ENCODE measurements around the gene PIH1D2. TPM values are rescaled to one million over a fixed set of nuclear protein-coding genes. Genes with fewer than 3 reads are reported as not detected.
"Not testable (repeated sequence)": the region's sequence is repeated elsewhere in the genome, so short reads cannot be mapped to it uniquely, and the experiment has no call there.

The PIH1D2 gene
- total and polyA plus RNA-seq, 8 donors: 0.69 to 1.5 (median 1.1) TPM

DNA sequence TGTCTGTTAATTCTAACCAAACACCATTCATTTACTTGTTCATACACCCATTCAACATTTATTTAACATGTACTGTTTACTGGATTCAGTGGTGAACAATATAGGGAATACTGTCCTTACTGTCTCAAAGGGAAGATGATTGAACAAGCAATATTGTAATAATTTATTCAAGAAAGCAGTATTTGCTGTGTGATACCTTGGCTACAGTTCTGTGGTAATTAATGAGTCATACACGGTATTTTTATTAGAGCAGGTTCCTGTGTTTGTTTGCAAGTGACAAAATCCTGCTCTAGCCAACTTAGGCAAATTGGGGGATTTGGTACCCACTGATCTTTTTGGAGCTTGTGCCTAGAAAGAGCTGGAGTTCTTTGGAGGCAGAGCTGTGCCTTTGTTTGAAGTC lies 15.7 kb downstream of the PIH1D2 start:
- intact Hi-C loops (cut with DNase I): no loop called here
- H3K36me3 ChIP-seq: peaks cover 0 to 28% (median 0%) of the 10 kb centered on the region in 3 donors
- FAIRE-seq (no peak), DNase-seq (no peak), ATAC-seq (no peak)
- H3K4me3 ChIP-seq: no peak overlapping the region
- WGBS, 2 donors: 22 to 44% methylated on average over 1 of the region's 1 CpG
- no peaks in the 10 kb centered on the region for H3K27me3 ChIP-seq
- no peak overlapping the region for H3K27ac ChIP-seq
- H3K9me3 ChIP-seq: no peaks in the 10 kb centered on the region
- H3K4me1 ChIP-seq: no peaks in the 10 kb centered on the region
- no peak for TF ChIP-seq CTCF (IDR thresholded peaks at IDR 0.05)

GRCh38 chr11:112057170-112057569 lies 16.6 kb downstream of the PIH1D2 start:
- H3K36me3 ChIP-seq: peaks cover 0 to 31% (median 0%) of the 10 kb centered on the region in 3 donors

GRCh38 chr11:112051768-112052167 lies 22.0 kb downstream of the PIH1D2 start:
- 84 to 94% methylated on average over 3 of the region's 3 CpGs for WGBS, 2 donors
- DNase-seq (no peak), FAIRE-seq (no peak), ATAC-seq (no peak)
- TF ChIP-seq CTCF (IDR thresholded peaks at IDR 0.05): no peak
- Histone ChIP-seq H3K36me3 (peaks cover 0 to 25% (median 0%) of the 10 kb centered on the region in 3 donors), H3K4me1 (no peaks in the 10 kb centered on the region), H3K9me3 (no peaks in the 10 kb centered on the region), H3K27me3 (no peaks in the 10 kb centered on the region), H3K27ac (no peak overlapping the region), H3K4me3 (no peak overlapping the region)
- intact Hi-C loops (cut with DNase I): no loop called here

More at GRCh38 chr11:112057170-112057569, 16.6 kb downstream of the PIH1D2 start:
- H3K4me3 ChIP-seq: no peak overlapping the region
- intact Hi-C loops (cut with DNase I): no loop called here
- FAIRE-seq (no peak), ATAC-seq (no peak), DNase-seq (no peak)
- WGBS, 2 donors: 73 to 86% methylated on average over 4 of the region's 4 CpGs
- H3K27ac ChIP-seq: no peak overlapping the region
- TF ChIP-seq CTCF (IDR thresholded peaks at IDR 0.05): no peak
- no peaks in the 10 kb centered on the region for H3K4me1 ChIP-seq
- no peaks in the 10 kb centered on the region for H3K9me3 ChIP-seq
- no peaks in the 10 kb centered on the region for H3K27me3 ChIP-seq

GRCh38 chr11:112050721-112051120 lies 23.1 kb downstream of the PIH1D2 start:
- intact Hi-C loops (cut with DNase I): no loop called here
- ATAC-seq: no peak
- H3K27ac ChIP-seq: no peak overlapping the region
- WGBS, 2 donors: 87 to 89% methylated on average over 3 of the region's 3 CpGs
- H3K4me1 ChIP-seq: no peaks in the 10 kb centered on the region
- no peak for TF ChIP-seq CTCF (IDR thresholded peaks at IDR 0.05)
- no peak for DNase-seq
- no peak for FAIRE-seq
- H3K36me3 ChIP-seq: peaks cover 0 to 27% (median 0%) of the 10 kb centered on the region in 3 donors
- no peaks in the 10 kb centered on the region for H3K27me3 ChIP-seq
- no peak overlapping the region for H3K4me3 ChIP-seq
- no peaks in the 10 kb centered on the region for H3K9me3 ChIP-seq

GRCh38 chr11:112049777-112050176 lies 24.0 kb downstream of the PIH1D2 start:
- Histone ChIP-seq H3K27ac (no peak overlapping the region), H3K9me3 (no peaks in the 10 kb centered on the region), H3K27me3 (no peaks in the 10 kb centered on the region), H3K36me3 (peaks cover 0 to 35% (median 0%) of the 10 kb centered on the region in 3 donors), H3K4me3 (no peak overlapping the region), H3K4me1 (no peaks in the 10 kb centered on the region)
- no peak for FAIRE-seq
- ATAC-seq: no peak
- intact Hi-C loops (cut with DNase I): no loop called here
- WGBS, 2 donors: 49 to 50% methylated on average over 2 of the region's 2 CpGs
- TF ChIP-seq CTCF (IDR thresholded peaks at IDR 0.05): no peak
- DNase-seq: no peak

DNA sequence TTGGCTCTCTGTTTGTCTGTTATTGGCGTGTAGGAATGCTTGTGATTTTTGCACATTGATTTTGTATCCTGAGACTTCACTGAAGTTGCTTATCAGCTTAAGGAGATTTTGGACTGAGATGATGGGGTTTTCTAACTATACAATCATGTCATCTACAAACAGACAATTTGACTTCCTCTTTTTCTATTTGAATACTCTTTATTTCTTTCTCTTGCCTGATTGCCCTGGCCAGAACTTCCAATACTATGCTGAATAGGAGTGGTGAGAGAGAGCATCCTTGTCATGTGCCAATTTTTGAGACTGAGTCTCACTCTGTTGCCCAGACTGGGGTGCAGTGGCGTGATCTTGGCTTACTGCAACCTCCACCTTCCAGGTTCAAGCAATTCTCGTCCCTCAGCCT lies 25.6 kb downstream of the PIH1D2 start:
- ATAC-seq; intact Hi-C loops (cut with DNase I); H3K27me3 ChIP-seq; H3K9me3 ChIP-seq; H3K4me3 ChIP-seq; H3K27ac ChIP-seq; DNase-seq; FAIRE-seq; H3K4me1 ChIP-seq: not testable (repeated sequence)
- H3K36me3 ChIP-seq: peaks cover 0 to 33% (median 0%) of the 10 kb centered on the region in 3 donors
- 93 to 99% methylated on average over 3 of the region's 3 CpGs for WGBS, 2 donors

GRCh38 chr11:112046647-112047046 lies 27.2 kb downstream of the PIH1D2 start:
- FAIRE-seq; intact Hi-C loops (cut with DNase I): not testable (repeated sequence)

More at GRCh38 chr11:112046647-112047046, 27.2 kb downstream of the PIH1D2 start:
- not testable (repeated sequence) for H3K4me3 ChIP-seq, DNase-seq, H3K9me3 ChIP-seq, H3K27me3 ChIP-seq, H3K4me1 ChIP-seq, ATAC-seq, H3K27ac ChIP-seq
- H3K36me3 ChIP-seq: peaks cover 0 to 17% (median 0%) of the 10 kb centered on the region in 3 donors
- WGBS, 2 donors: 98 to 99% methylated on average over 2 of the region's 2 CpGs

Measured in pancreas (tissue), 10 donors.